ENCODE measurements around the gene PRR16. TPM values are rescaled to one million over a fixed set of nuclear protein-coding genes. Genes with fewer than 3 reads are reported as not detected.

PRR16 gene
- total RNA-seq, 4 donors from 2014 or later, result 1.9 to 8.6 (median 2.8) TPM

DNA sequence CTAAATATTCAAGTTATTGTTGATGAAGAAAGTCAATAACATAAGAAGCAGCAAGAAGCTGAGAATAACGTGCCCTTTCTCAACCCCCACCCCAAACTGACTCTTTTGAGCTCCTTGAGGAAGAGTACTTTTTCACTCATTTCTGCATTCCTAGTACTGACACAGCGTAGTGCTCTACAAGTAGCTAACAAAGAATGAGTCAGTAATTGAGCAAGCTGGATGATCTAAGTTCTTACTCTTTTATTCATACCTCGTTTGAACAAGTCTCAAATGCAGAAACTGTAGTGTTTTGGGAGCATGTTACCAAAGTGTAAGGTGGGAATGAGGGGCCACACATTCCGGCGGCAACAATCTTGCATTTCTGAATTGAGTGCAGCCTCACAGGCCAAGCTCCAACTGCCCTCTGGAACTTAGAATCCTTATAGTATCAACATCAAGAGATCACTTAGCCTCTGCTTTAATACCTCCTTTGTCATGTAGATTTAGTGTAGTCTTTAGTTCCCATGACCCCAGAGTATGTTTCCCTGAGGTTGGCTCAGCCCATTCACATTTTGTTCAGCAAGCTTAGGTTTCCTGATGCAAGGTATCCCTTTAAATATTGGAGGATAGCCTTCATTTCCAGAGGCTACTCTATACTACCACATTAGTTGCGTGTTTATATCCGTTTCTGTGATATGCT is 152.0 kb downstream of the PRR16 start:
- H3K4me3 ChIP-seq (replicated peaks in 1 of 3), result no peak overlapping the region
- intact Hi-C loops (cut with DNase I), result no loop called here
- H3K27me3 ChIP-seq, result no peaks in the 10 kb centered on the region
- DNase-seq, result no peak
- H3K36me3 ChIP-seq, result no peaks in the 10 kb centered on the region
- TF ChIP-seq POLR2A (IDR thresholded peaks at IDR 0.05), result no peak
- TF ChIP-seq, protein P1, sequence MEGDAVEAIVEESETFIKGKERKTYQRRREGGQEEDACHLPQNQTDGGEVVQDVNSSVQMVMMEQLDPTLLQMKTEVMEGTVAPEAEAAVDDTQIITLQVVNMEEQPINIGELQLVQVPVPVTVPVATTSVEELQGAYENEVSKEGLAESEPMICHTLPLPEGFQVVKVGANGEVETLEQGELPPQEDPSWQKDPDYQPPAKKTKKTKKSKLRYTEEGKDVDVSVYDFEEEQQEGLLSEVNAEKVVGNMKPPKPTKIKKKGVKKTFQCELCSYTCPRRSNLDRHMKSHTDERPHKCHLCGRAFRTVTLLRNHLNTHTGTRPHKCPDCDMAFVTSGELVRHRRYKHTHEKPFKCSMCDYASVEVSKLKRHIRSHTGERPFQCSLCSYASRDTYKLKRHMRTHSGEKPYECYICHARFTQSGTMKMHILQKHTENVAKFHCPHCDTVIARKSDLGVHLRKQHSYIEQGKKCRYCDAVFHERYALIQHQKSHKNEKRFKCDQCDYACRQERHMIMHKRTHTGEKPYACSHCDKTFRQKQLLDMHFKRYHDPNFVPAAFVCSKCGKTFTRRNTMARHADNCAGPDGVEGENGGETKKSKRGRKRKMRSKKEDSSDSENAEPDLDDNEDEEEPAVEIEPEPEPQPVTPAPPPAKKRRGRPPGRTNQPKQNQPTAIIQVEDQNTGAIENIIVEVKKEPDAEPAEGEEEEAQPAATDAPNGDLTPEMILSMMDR (IDR thresholded peaks at IDR 0.05), result no peak
- no peaks in the 10 kb centered on the region for H3K4me1 ChIP-seq
- H3K27ac ChIP-seq, result no peak overlapping the region
- WGBS, 2 donors, result 72 to 74% methylated on average over 7 of the region's 7 CpGs
- no peaks in the 10 kb centered on the region for H3K9me3 ChIP-seq

- TF ChIP-seq, protein P1 (IDR thresholded peaks at IDR 0.05), result no peak
- no peak for TF ChIP-seq POLR2A (IDR thresholded peaks at IDR 0.05)
- intact Hi-C loops (cut with DNase I), result no loop called here
- DNase-seq, result no peak
Measured at GRCh38 chr5:120621339-120621738, 157.2 kb downstream of the PRR16 start.

GRCh38 chr5:120624021-120624563 is 160.0 kb downstream of the PRR16 start:
- DNase-seq, result no peak
- Histone ChIP-seq H3K27me3 (no peaks in the 10 kb centered on the region), H3K4me1 (no peaks in the 10 kb centered on the region), H3K9me3 (no peaks in the 10 kb centered on the region), H3K27ac (no peak overlapping the region), H3K4me3 (replicated peaks in 1 of 3) (no peak overlapping the region), H3K36me3 (no peaks in the 10 kb centered on the region)
- TF ChIP-seq POLR2A (IDR thresholded peaks at IDR 0.05), result no peak
- TF ChIP-seq, protein P1 (IDR thresholded peaks at IDR 0.05), result no peak
- intact Hi-C loops (cut with DNase I), result no loop called here
- WGBS, 2 donors, result 72 to 82% methylated on average over 1 of the region's 1 CpG

More at GRCh38 chr5:120621339-120621738, 157.2 kb downstream of the PRR16 start:
- no peak overlapping the region for H3K27ac ChIP-seq
- H3K27me3 ChIP-seq, result no peaks in the 10 kb centered on the region
- H3K4me3 ChIP-seq (replicated peaks in 1 of 3), result no peak overlapping the region
- no peaks in the 10 kb centered on the region for H3K4me1 ChIP-seq
- no peaks in the 10 kb centered on the region for H3K9me3 ChIP-seq
- 61 to 69% methylated on average over 2 of the region's 2 CpGs for WGBS, 2 donors
- H3K36me3 ChIP-seq, result no peaks in the 10 kb centered on the region

- no peak overlapping the region for H3K27ac ChIP-seq
- no peaks in the 10 kb centered on the region for H3K27me3 ChIP-seq
- no peak overlapping the region for H3K4me3 ChIP-seq (replicated peaks in 1 of 3)
- no peak for TF ChIP-seq POLR2A (IDR thresholded peaks at IDR 0.05)
- TF ChIP-seq, protein P1 (IDR thresholded peaks at IDR 0.05), result no peak
- no peak for DNase-seq
- WGBS, 2 donors, result 86 to 91% methylated on average over 3 of the region's 3 CpGs
- intact Hi-C loops (cut with DNase I), result no loop called here
- H3K9me3 ChIP-seq, result no peaks in the 10 kb centered on the region
- H3K4me1 ChIP-seq, result no peaks in the 10 kb centered on the region
- no peaks in the 10 kb centered on the region for H3K36me3 ChIP-seq
Measured at GRCh38 chr5:120628156-120628555, 164.1 kb downstream of the PRR16 start.

DNA sequence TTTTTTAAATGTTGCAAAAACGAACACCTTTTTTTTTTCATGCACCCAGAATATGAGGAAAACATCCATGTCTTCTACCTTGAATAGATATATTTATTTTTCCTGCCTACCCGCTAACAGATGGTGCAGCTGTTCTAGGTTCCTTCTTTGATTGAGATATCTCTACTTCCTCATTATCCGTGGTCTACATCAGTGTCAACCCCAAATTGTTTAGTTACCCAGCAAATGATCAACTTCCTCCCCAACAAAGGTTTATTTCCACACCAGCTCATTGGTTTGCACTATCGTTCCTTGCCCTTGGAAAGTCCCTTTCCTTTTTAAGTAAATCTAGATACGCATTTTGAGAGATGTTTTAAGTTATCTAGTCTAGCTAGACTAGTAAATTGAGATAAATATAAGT is 166.4 kb downstream of the PRR16 start:
- Histone ChIP-seq H3K36me3 (no peaks in the 10 kb centered on the region), H3K4me3 (replicated peaks in 1 of 3) (no peak overlapping the region), H3K9me3 (no peaks in the 10 kb centered on the region), H3K27ac (no peak overlapping the region), H3K27me3 (no peaks in the 10 kb centered on the region), H3K4me1 (no peaks in the 10 kb centered on the region)
- TF ChIP-seq, protein P1 (IDR thresholded peaks at IDR 0.05), result no peak
- TF ChIP-seq POLR2A (IDR thresholded peaks at IDR 0.05), result no peak
- DNase-seq, result no peak
- intact Hi-C loops (cut with DNase I), result no loop called here
- WGBS, 2 donors, result 81 to 88% methylated on average over 5 of the region's 5 CpGs
